CD4-positive, alpha-beta T cell (primary cell): Measurements from ENCODE around the gene PEAK3. TPM values are rescaled to one million over a fixed set of nuclear protein-coding genes. Genes with fewer than 3 reads are reported as not detected.
"Not testable (repeated sequence)": the region's sequence is repeated elsewhere in the genome, so short reads cannot be mapped to it uniquely, and the experiment has no call there.

Source experiments
- ATAC-seq: fragments of 200-7000 bp; cut with Tn5 transposase; one replicate; pipeline ENCODE4 v1.10.0; 2022; ENCODE audit warnings: mild to moderate bottlenecking; ENCODE audit not compliant: poor library complexity
- CTCF ChIA-PET: fragments of 350-600 bp; sonication (Branson Sonifier 250); formaldehyde crosslinking; loops from one replicate; lab custom pipeline; 2021; ENCODE audit warnings: antibody characterized with exemption, inconsistent platforms; lab: Charles Lee
- POLR2A ChIA-PET: fragments of 350-600 bp; sonication (Branson Sonifier 250); formaldehyde crosslinking; loops from one replicate; lab custom pipeline; 2021; ENCODE audit warnings: antibody characterized with exemption, inconsistent platforms; lab: Charles Lee
- DNase-seq, 14 experiments: peaks; one replicate each; pipeline ENCODE4 v3.0.0-alpha.2; 2013 to 2020; ENCODE audit warnings: mixed read lengths in 2 of 14
- H3K27ac ChIP-seq, 2 donors: one replicate each; pipeline versions ENCODE4 v1.5.1 to v1.7.0; 2013; ENCODE audit warnings: low read length in 2 of 2, low read depth in 1 of 2, mild to moderate bottlenecking in 1 of 2
- H3K27me3 ChIP-seq, 2 experiments: 1 replicate in 1 of 2; 2 replicates in 1 of 2; pipeline versions ENCODE4 v1.6.1 to v1.7.0; 2013; ENCODE audit warnings: low read length in 2 of 2, control low read depth in 1 of 2, mild to moderate bottlenecking in 1 of 2, moderate library complexity in 1 of 2; ENCODE audit not compliant: insufficient read depth in 2 of 2, control insufficient read depth in 1 of 2
- H3K36me3 ChIP-seq: one replicate; pipeline ENCODE4 v1.6.1; 2013; ENCODE audit warnings: low read length, control low read depth; ENCODE audit not compliant: insufficient read depth
- H3K4me1 ChIP-seq: one replicate; pipeline ENCODE4 v1.6.1; 2013; ENCODE audit warnings: low read length, control low read depth; ENCODE audit not compliant: insufficient read depth
- H3K4me3 ChIP-seq: one replicate; pipeline ENCODE4 v1.5.1; 2013; ENCODE audit warnings: mild to moderate bottlenecking, low read length, moderate library complexity
- H3K9me3 ChIP-seq, 2 experiments: 1 replicate in 1 of 2; 2 replicates in 1 of 2; pipeline versions ENCODE4 v1.6.1 to v1.7.0; 2013; ENCODE audit warnings: low read length in 2 of 2, mild to moderate bottlenecking in 2 of 2, control low read depth in 1 of 2, moderate library complexity in 1 of 2; ENCODE audit not compliant: control insufficient read depth in 1 of 2, insufficient read depth in 1 of 2
- H3K27ac Mint-ChIP-seq: one replicate; pipeline ENCODE4 v1.8.0; 2020; ENCODE audit warnings: mixed read lengths
- H3K27me3 Mint-ChIP-seq: one replicate; pipeline ENCODE4 v1.8.0; 2021; ENCODE audit warnings: mixed read lengths
- H3K36me3 Mint-ChIP-seq: one replicate; pipeline ENCODE4 v1.8.0; 2021; ENCODE audit warnings: low read depth, mixed read lengths
- H3K4me1 Mint-ChIP-seq: one replicate; pipeline ENCODE4 v1.8.0; 2021; ENCODE audit warnings: low read depth, mixed read lengths
- H3K4me3 Mint-ChIP-seq: one replicate; pipeline ENCODE4 v1.8.0; 2020; ENCODE audit warnings: mild to moderate bottlenecking, mixed read lengths
- H3K9me3 Mint-ChIP-seq: one replicate; pipeline ENCODE4 v1.8.0; 2020; ENCODE audit warnings: mixed read lengths
- CTCF ChIP-seq: fragments of 200-600 bp; IDR thresholded peaks from one replicate; pipeline ENCODE4 v1.8.0; 2022; ENCODE audit warnings: antibody characterized with exemption, mild to moderate bottlenecking
- intact Hi-C, 2 experiments: fragments of 100-400 bp; cut with DNase I in 1 of 2; cut with micrococcal nuclease in 1 of 2; formaldehyde crosslinking; loops; one replicate each; pipeline versions ENCODE4 v1.15.1 to v1.9.0; 2023 to 2025; cut with DNase I, micrococcal nuclease
- total RNA-seq, 174 experiments: library from RNA in 2 of 174; stranded (reverse) in 2 of 174; gene quantifications; one replicate each; pipeline ENCODE4 v1.2.3 and lab custom pipeline; 2021 to 2026

The PEAK3 gene
- total RNA-seq, 2 experiments from 2014 or later: not detected

- DNase-seq (no peak), ATAC-seq (no peak)
- Mint-ChIP-seq H3K27ac (no peak overlapping the region), H3K9me3 (no peaks in the 10 kb centered on the region), H3K27me3 (no peaks in the 10 kb centered on the region), H3K4me3 (no peak overlapping the region), H3K4me1 (peaks cover 23% of the 10 kb centered on the region), H3K36me3 (no peaks in the 10 kb centered on the region)
- intact Hi-C loops: no loop called here
- H3K27me3 ChIP-seq: no peaks in the 10 kb centered on the region
- no peak overlapping the region for H3K27ac ChIP-seq
- no peaks in the 10 kb centered on the region for H3K9me3 ChIP-seq
- no peak for TF ChIP-seq CTCF
- H3K4me1 ChIP-seq: peaks cover 42% of the 10 kb centered on the region
- no peak overlapping the region for H3K4me3 ChIP-seq
- H3K36me3 ChIP-seq: no peaks in the 10 kb centered on the region
- CTCF ChIA-PET: no interaction called here
- POLR2A ChIA-PET: interaction anchor here (0.6 to 0.7 kb wide), 2 partner anchors 9 to 1751 kb away, joined by 3 to 5 read pairs; no protein-coding TSS in a partner anchor
These were observed 2.0 kb upstream of the PEAK3 start for GRCh38 chr19:2283835-2284507.

- no peak for TF ChIP-seq CTCF
- ATAC-seq (no peak), DNase-seq (peak in 1 of 14 experiments; percentile 16)
- Histone ChIP-seq H3K4me1 (peaks cover 31% of the 10 kb centered on the region), H3K27ac (no peak overlapping the region), H3K4me3 (no peak overlapping the region), H3K9me3 (no peaks in the 10 kb centered on the region), H3K27me3 (no peaks in the 10 kb centered on the region), H3K36me3 (no peaks in the 10 kb centered on the region)
- no peaks in the 10 kb centered on the region for H3K36me3 Mint-ChIP-seq
- ChIA-PET POLR2A (interaction anchor here (1.9 kb wide), 1 partner anchor 8 kb away, joined by 7 read pairs; no protein-coding TSS in a partner anchor), CTCF (no interaction called here)
- H3K9me3 Mint-ChIP-seq: no peaks in the 10 kb centered on the region
- H3K27ac Mint-ChIP-seq: peak overlapping the region; percentile 27
- peak overlapping the region; percentile 34 for H3K4me3 Mint-ChIP-seq
- H3K4me1 Mint-ChIP-seq: peaks cover 15% of the 10 kb centered on the region
- intact Hi-C loops: no loop called here
- H3K27me3 Mint-ChIP-seq: no peaks in the 10 kb centered on the region
These were observed 875 bp upstream of the PEAK3 start for GRCh38 chr19:2282862-2283237.

GRCh38 chr19:2281265-2282061 lies 512 bp downstream of the PEAK3 start:
- not testable (repeated sequence) for H3K27ac Mint-ChIP-seq, ATAC-seq

More at GRCh38 chr19:2281265-2282061, 512 bp downstream of the PEAK3 start:
- H3K36me3 Mint-ChIP-seq, H3K36me3 ChIP-seq, H3K27me3 ChIP-seq, H3K27ac ChIP-seq, H3K9me3 Mint-ChIP-seq, intact Hi-C loops, H3K27me3 Mint-ChIP-seq, H3K9me3 ChIP-seq, CTCF ChIA-PET: not testable (repeated sequence)
- Histone ChIP-seq H3K4me1 (peaks cover 25% of the 10 kb centered on the region), H3K4me3 (peak overlapping the region; percentile 37)
- peak overlapping the region; percentile 11 for H3K4me3 Mint-ChIP-seq
- peaks cover 15% of the 10 kb centered on the region for H3K4me1 Mint-ChIP-seq
- POLR2A ChIA-PET: interaction anchor here (1.9 kb wide), 1 partner anchor 10 kb away, joined by 7 read pairs; no protein-coding TSS in a partner anchor
- DNase-seq: peak in 1 of 14 experiments; percentile 26
